Pons (tissue), 1 donor: Measurements from ENCODE around the gene ARSB.
"Not testable (repeated sequence)": the region's sequence is repeated elsewhere in the genome, so short reads cannot be mapped to it uniquely, and the experiment has no call there.

Experiments
- DNase-seq: peaks from one replicate; pipeline ENCODE4 v3.0.0-alpha.2; 2016; ENCODE audit warnings: low spot score

Gene ARSB

DNA sequence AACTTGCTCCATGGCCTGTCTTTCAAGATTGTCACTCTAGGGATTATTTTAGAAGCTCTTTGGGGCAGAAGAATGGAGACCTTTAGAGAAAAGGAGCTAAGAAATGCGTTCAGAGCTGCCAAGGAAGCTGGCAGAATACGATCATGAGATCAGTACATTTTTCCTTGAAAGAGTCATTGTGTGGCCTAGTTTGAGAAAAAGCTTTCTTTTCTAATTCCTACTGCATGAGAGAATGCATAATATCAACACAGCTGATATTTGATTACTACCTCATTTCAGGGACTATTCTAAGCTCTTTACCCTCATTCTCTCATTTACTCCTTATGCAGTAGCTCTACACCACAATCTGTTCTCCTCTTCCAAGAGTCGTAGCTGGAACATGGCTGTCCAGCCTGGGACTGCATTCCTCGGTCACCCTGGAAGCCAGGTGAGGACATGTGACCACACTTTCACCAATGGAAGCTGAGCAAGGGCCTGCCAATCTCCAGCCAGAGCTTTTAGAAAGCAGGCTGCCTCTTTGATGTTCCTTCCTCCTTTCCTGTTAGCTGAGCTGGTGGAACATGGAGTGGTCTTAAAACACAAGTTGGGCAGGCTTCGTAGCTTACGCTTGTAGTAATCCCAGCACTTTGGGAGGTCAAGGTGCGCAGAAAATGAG is 237.3 kb downstream of the ARSB start:
- DNase-seq = peak; percentile 72

- DNase-seq = no peak
These were observed 238.1 kb downstream of the ARSB start for GRCh38 chr5:78747055-78747454.

- no peak for DNase-seq
These were observed 238.9 kb downstream of the ARSB start for GRCh38 chr5:78746021-78746770.

DNA sequence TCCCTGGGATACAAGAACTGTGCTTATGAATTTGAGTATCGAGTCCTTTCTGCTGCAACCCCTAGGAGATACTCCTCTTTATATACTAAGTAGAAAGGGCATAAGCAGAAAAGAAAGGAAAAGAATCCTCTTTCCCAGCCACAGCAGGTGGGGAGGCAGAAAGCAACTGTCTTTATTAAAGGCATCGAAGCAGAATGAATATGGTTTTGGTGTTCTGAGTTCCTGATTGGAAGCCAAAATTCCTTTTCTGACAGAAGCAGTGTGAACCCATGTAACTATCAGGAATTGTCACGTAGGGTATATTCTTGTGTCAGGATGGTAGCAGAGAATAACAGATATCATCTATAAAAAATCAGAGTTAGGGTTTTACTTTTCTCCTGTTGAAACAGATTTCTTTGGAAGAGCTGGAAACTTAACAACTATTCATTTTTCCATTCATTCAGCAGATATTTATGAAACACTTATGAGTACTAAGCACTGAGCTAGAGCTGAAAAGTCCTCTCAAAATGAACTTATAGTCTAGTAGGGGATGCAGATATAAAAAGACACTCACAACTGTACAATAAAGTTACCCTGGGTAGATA is 240.1 kb downstream of the ARSB start:
- DNase-seq = no peak

DNA sequence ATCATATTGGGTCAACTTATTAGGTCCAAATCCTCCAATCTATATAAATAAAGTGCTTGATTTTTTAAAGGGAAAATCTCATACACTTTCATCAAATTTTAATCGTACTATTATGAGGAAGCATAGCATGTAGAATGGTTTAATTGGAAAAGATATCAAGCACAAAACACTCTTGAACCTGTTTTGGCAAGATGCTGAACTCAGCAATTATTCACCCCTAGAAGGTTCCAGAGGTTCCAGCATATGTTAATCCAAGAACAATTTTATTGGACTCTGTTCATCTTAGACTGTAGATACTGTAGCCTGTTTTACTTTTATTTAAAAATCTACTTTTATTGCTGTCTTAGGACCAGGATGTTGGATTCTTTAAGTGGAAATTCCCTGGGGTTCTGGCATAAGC is 244.1 kb downstream of the ARSB start:
- DNase-seq = no peak

GRCh38 chr5:78738693-78739300 is 246.3 kb downstream of the ARSB start:
- no peak for DNase-seq

DNA sequence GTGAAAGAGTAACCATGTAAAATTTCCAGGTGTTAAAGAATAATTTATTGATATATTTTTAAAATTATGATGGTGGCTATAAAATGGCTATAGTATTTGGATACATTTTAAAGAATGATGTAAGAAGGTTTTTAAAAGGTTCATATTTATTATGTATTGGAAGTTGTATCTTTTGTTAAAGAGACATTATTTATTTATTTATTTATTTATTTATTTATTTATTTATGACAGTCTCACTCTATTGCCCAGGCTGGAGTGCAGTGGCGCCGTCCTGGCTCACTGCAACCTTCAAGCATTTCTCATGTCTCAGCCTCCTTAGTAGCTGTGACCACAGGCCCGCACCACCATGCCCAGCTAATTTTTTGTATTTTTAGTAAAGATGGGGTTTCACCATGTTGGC is 247.0 kb downstream of the ARSB start:
- no peak for DNase-seq

- no peak for DNase-seq
These were observed 249.2 kb downstream of the ARSB start for GRCh38 chr5:78735834-78736463.

DNA sequence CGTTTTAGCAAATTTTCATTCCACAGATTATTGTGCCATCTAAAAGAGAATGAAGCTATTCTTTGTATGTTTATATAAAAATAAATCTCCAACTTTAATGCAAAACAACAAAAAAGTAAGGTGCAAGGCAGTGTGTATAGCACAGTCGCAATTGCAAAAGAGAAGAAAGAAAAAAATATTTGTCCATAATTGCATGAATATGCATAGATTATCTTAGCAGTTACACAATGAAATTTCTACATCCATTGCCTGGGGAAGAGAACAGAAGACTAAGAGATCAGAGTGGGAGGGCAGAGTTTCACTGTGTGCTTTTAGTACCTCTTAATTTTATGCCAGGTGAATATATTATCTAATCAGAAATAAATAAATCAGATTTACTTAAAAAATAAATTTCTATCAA is 250.2 kb downstream of the ARSB start:
- no peak for DNase-seq

GRCh38 chr5:78734094-78734845 is 250.8 kb downstream of the ARSB start:
- DNase-seq = no peak

DNA sequence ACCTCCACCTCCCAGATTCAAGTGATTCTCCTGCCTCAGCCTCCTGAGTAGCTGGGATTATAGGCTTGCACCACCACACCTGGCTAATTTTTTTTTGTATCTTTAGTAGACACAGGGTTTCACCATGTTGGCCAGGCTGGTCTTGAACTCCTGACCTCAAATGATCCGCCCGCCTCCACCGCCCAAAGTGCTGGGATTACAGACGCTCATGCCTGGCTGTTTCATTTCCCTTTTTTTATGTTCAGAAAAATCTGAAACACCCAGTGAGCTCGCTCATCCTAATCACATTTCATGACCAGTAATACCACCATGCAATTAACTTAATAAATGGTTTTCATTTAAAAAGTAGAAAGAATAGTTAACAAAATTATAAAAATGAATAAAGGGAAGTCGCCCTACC is 252.4 kb downstream of the ARSB start:
- DNase-seq = not testable (repeated sequence)

- no peak for DNase-seq
These were observed 253.2 kb downstream of the ARSB start for GRCh38 chr5:78731884-78732283.

DNA sequence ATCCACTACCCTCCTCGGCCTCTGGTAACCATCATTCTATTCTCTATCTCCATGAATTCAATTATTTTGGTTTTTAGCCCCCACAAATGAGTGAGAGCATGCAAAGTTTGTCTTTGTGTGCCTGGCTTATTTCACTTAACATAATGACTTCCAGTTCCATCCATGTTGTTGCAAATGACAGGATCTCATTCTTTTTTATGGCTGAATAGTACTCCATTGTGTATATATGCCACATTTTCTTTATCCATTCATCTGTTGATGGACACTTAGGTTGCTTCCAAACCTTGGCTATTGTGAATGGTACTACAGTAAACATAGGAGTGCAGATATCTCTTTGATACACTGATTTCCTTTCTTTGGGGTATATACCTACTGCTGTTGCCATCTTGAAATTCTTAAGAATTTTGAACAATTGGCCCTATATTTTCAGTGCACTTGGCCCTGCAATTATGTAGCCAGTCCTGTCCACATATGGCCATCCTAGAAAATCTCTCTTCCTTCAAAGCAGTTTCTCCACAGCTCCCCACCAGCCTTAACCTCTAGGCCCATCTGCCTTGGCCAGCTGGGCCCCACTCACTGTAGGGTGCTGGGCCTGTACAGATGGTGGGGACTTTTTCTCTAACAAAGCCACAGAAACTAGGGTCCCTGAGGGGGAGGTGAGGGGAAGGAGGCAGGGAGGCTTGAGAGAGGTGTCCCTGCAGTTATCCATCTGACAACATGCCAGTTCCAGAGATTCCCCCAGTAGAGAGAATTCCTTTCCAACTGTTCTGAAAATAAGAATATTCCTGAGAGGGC is 254.6 kb downstream of the ARSB start:
- no peak for DNase-seq

DNA sequence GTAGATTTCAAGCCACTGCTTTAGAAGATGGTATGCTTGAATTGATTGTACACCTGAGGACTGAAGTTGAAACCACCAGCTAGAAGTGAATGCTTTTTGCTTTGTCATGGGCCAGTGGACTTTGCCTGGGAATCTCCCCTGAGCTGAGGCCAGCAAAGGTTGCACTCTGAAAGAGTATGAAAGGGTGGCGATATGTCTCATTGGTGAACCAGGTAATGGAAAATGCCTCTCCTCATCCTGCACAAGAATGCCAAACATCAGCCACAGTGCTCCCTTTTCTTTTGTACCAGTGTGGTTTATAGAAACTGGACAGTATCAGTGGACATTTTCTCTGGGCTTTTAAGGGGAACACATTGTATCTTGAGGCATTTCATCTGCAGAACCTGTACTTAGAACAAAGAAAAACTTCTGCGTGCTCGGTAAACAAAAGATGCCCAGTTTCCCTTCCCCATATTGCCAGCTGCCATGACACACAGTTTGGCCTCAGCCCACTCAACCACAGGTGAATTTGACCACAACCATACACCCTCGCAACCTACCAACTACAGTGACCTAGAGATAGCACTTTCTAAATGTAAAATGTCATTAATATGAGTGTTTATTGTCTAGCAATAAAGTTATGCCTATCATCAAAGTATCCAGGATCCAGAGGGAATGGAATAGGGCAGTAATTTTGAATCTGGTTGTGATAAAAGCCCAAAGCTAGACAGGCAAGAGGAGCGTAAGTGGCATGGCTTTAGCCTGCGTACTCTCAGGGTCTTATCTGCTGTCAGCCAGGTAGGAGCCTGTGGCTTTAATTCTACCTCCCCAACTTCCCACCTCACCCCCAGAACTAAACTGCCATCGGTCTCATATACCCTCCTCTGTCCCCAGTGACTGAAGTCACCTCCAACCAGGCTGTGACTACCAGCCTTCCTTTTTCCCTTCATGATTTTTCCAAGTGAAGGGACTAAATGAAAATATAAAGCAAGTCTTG is 257.0 kb downstream of the ARSB start:
- no peak for DNase-seq
